Duodenal mucosa (tissue), 2 donors: ENCODE results near the gene CYP46A1.

Experiments used
- H3K27ac ChIP-seq: one replicate; pipeline ENCODE4 v1.7.0; 2013; ENCODE audit warnings: low read depth, low read length
- H3K27me3 ChIP-seq, 2 donors: one replicate each; pipeline ENCODE4 v1.7.0; 2013; ENCODE audit warnings: low read length in 2 of 2, control low read depth in 1 of 2; ENCODE audit not compliant: insufficient read depth in 2 of 2, control insufficient read depth in 1 of 2
- H3K36me3 ChIP-seq, 2 donors: one replicate each; pipeline ENCODE4 v1.7.0; 2013; ENCODE audit warnings: low read length in 2 of 2, control low read depth in 1 of 2; ENCODE audit not compliant: insufficient read depth in 2 of 2, control insufficient read depth in 1 of 2
- H3K4me1 ChIP-seq, 2 donors: one replicate each; pipeline ENCODE4 v1.7.0; 2013; ENCODE audit warnings: low read length in 2 of 2, control low read depth in 1 of 2; ENCODE audit not compliant: insufficient read depth in 2 of 2, control insufficient read depth in 1 of 2
- H3K4me3 ChIP-seq, 2 donors: one replicate each; pipeline ENCODE4 v1.7.0; 2013; ENCODE audit warnings: low read length in 2 of 2, low read depth in 1 of 2
- H3K9ac ChIP-seq, 2 donors: one replicate each; pipeline ENCODE4 v1.7.0; 2013; ENCODE audit warnings: low read length in 2 of 2, low read depth in 1 of 2
- H3K9me3 ChIP-seq, 2 donors: one replicate each; pipeline ENCODE4 v1.7.0; 2013; ENCODE audit warnings: low read length in 2 of 2, control low read depth in 1 of 2; ENCODE audit not compliant: control insufficient read depth in 1 of 2

Gene CYP46A1

GRCh38 chr14:99769123-99769522 lies 85.0 kb downstream of the CYP46A1 start:
- no peaks in the 10 kb centered on the region for H3K27me3 ChIP-seq
- H3K27ac ChIP-seq = no peak overlapping the region
- H3K4me1 ChIP-seq = peaks cover 0 to 2% of the 10 kb centered on the region in 2 donors
- H3K9ac ChIP-seq = no peak overlapping the region
- H3K4me3 ChIP-seq = no peak overlapping the region
- no peaks in the 10 kb centered on the region for H3K9me3 ChIP-seq
- H3K36me3 ChIP-seq = no peaks in the 10 kb centered on the region

DNA sequence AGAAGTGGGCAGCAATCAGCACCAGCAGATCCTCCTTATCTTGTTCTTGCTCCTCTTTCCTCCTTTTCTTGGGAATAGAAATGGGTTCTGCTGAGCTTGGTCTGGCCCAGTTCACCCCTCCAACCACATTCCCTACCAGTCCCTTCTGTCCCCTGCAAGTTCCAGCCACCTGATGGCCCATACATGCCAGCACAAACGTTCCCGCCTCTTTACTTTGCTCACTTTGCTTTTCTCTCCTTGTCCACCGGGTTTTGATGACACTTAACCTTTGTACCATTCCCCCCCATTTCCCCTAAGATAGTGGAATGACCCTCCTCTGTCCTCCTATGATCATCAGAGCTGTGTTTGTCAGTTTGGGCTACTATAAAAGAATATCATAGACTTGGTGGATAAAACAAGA lies 85.7 kb downstream of the CYP46A1 start:
- Histone ChIP-seq H3K36me3 (no peaks in the 10 kb centered on the region), H3K4me1 (peaks cover 0 to 7% of the 10 kb centered on the region in 2 donors), H3K4me3 (no peak overlapping the region), H3K27me3 (no peaks in the 10 kb centered on the region), H3K9me3 (no peaks in the 10 kb centered on the region), H3K27ac (no peak overlapping the region), H3K9ac (no peak overlapping the region)

GRCh38 chr14:99772371-99773283 lies 88.5 kb downstream of the CYP46A1 start:
- Histone ChIP-seq H3K36me3 (no peaks in the 10 kb centered on the region), H3K27ac (no peak overlapping the region), H3K4me3 (no peak overlapping the region), H3K9ac (no peak overlapping the region), H3K9me3 (no peaks in the 10 kb centered on the region), H3K27me3 (no peaks in the 10 kb centered on the region), H3K4me1 (peaks cover 0 to 7% of the 10 kb centered on the region in 2 donors)

GRCh38 chr14:99773521-99774497 lies 89.7 kb downstream of the CYP46A1 start:
- Histone ChIP-seq H3K27ac (no peak overlapping the region), H3K4me3 (no peak overlapping the region), H3K9me3 (no peaks in the 10 kb centered on the region), H3K36me3 (no peaks in the 10 kb centered on the region), H3K9ac (no peak overlapping the region), H3K4me1 (peaks cover 0 to 7% of the 10 kb centered on the region in 2 donors), H3K27me3 (no peaks in the 10 kb centered on the region)

DNA sequence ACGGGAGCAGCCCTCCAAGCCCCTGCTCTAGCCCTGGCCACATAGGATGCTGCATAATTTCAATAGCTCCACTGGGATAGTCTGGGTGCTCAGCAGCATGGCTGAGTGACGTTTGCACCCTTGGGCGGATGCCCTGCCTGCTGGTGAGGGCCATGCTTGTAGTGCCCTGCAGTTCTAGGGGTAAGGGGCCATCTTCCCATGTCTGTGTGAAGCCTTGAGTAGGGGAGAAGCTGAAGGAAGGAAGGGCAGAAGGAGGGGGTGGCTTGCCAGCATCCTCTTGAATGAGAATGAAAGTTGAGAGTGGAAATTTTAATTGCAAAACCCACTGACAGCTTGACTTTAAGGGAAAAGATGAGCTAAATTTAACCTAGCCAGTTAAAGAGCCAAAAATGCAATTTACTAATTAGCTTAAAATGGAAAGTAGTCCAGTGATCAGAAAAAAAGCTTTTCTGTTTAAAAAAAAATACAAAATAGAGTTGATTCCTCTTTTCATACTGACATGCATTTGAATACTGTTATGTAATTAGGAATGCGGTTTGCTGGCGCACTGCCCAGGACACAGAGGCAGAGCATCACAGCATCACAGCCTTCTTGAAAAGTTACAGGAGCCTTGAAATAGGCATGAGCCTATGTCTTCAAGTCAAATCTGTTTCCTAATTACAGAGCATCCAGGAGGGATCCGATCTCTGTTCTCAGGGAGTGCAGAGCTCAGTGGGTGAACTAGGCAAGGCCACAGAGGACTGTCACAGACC lies 90.6 kb downstream of the CYP46A1 start:
- Histone ChIP-seq H3K4me3 (no peak overlapping the region), H3K27ac (no peak overlapping the region), H3K9ac (no peak overlapping the region), H3K9me3 (no peaks in the 10 kb centered on the region), H3K36me3 (no peaks in the 10 kb centered on the region), H3K4me1 (peaks cover 0 to 7% of the 10 kb centered on the region in 2 donors), H3K27me3 (no peaks in the 10 kb centered on the region)

GRCh38 chr14:99775351-99775750 lies 91.3 kb downstream of the CYP46A1 start:
- H3K27ac ChIP-seq = no peak overlapping the region
- H3K4me3 ChIP-seq = no peak overlapping the region

More at GRCh38 chr14:99775351-99775750, 91.3 kb downstream of the CYP46A1 start:
- Histone ChIP-seq H3K27me3 (no peaks in the 10 kb centered on the region), H3K4me1 (peaks cover 0 to 7% of the 10 kb centered on the region in 2 donors), H3K9me3 (no peaks in the 10 kb centered on the region), H3K36me3 (no peaks in the 10 kb centered on the region), H3K9ac (no peak overlapping the region)
